Gastrocnemius medialis (tissue), 4 donors: ENCODE measurements around the gene MRPL2.

Experiments
- CTCF ChIP-seq, 5 experiments: fragments of 450-650 bp in 3 of 5; fragments of 200-600 bp in 2 of 5; sonication (generic) in 2 of 5; IDR thresholded peaks in 4 of 5; conservative IDR thresholded peaks in 1 of 5; 1 replicate in 4 of 5; 2 replicates in 1 of 5; pipeline ENCODE4 v1.5.1; 2016 to 2019; ENCODE audit warnings: antibody characterized with exemption in 5 of 5, mild to moderate bottlenecking in 3 of 5, moderate library complexity in 3 of 5
- POLR2A ChIP-seq, 2 donors: fragments of 450-650 bp; IDR thresholded peaks; one replicate each; pipeline ENCODE4 v1.6.1; 2017; ENCODE audit warnings: antibody characterized with exemption in 2 of 2, mild to moderate bottlenecking in 2 of 2, moderate library complexity in 2 of 2

GRCh38 chr6:43086022-43086658, 26.9 kb upstream of the MRPL2 start:
- no peak for TF ChIP-seq CTCF (IDR thresholded peaks at IDR 0.05 in 4 of 5, conservative IDR thresholded peaks at IDR 0.05 in 1 of 5)
- TF ChIP-seq POLR2A (IDR thresholded peaks at IDR 0.05) = no peak
